HepG2 (cell line): ENCODE results near the gene RBM25. TPM values are rescaled to one million over a fixed set of nuclear protein-coding genes. Genes with fewer than 3 reads are reported as not detected.

Experiments
- ATF2 ChIP-seq: sonication (generic); formaldehyde crosslinking; IDR thresholded peaks from 2 replicates; pipeline ENCODE4 v1.4.0; 2020; ENCODE audit warnings: missing genetic modification reagents
- ATF3 ChIP-seq: sonication (generic); formaldehyde crosslinking; IDR thresholded peaks from 2 replicates; pipeline ENCODE4 v1.4.0; 2020; ENCODE audit warnings: missing genetic modification reagents
- BRD4 ChIP-seq: sonication (generic); formaldehyde crosslinking; IDR thresholded peaks from 2 replicates; pipeline ENCODE4 v1.4.0; 2020; ENCODE audit warnings: missing genetic modification reagents
- GMEB1 ChIP-seq: sonication (generic); formaldehyde crosslinking; IDR thresholded peaks from 2 replicates; pipeline ENCODE4 v1.5.1; 2020; ENCODE audit warnings: missing genetic modification reagents, mild to moderate bottlenecking, borderline replicate concordance
- HHEX ChIP-seq: IDR thresholded peaks from 2 replicates; pipeline ENCODE4 v1.6.1; 2016; ENCODE audit warnings: control low read depth
- IKZF5 ChIP-seq: IDR thresholded peaks from 2 replicates; pipeline ENCODE4 v1.6.1; 2018; ENCODE audit warnings: missing genetic modification reagents, mild to moderate bottlenecking, missing compliant biosample characterization
- JUND ChIP-seq: sonication (generic); formaldehyde crosslinking; IDR thresholded peaks from 2 replicates; pipeline ENCODE4 v1.8.0; 2022; ENCODE audit warnings: mild to moderate bottlenecking, missing genetic modification reagents
- KLF6 ChIP-seq: IDR thresholded peaks from 2 replicates; pipeline ENCODE4 v1.8.0; 2016; ENCODE audit warnings: missing biosample characterization, missing genetic modification reagents
- MTA3 ChIP-seq: sonication (generic); formaldehyde crosslinking; IDR thresholded peaks from 2 replicates; pipeline ENCODE4 v1.4.0; 2020; ENCODE audit warnings: missing genetic modification reagents
- POLR2AphosphoS2 ChIP-seq: IDR thresholded peaks from 2 replicates; pipeline ENCODE4 v1.6.1; 2011; ENCODE audit warnings: low read depth, low read length, improper control_type of control experiment
- RBAK ChIP-seq: sonication (generic); formaldehyde crosslinking; IDR thresholded peaks from 2 replicates; pipeline ENCODE4 v1.5.1; 2020; ENCODE audit warnings: mild to moderate bottlenecking, missing genetic modification reagents
- SIN3A ChIP-seq: IDR thresholded peaks from 2 replicates; pipeline ENCODE4 v1.6.1; 2011; ENCODE audit warnings: low read depth, mild to moderate bottlenecking, control low read depth, low read length, borderline replicate concordance
- SKI ChIP-seq: fragments of 450-650 bp; IDR thresholded peaks from one replicate; pipeline ENCODE4 v1.6.1; 2018; ENCODE audit warnings: mild to moderate bottlenecking; ENCODE audit not compliant: partially characterized antibody
- SMAD9 ChIP-seq: sonication (generic); formaldehyde crosslinking; IDR thresholded peaks from 2 replicates; pipeline ENCODE4 v1.5.1; 2020; ENCODE audit warnings: mild to moderate bottlenecking, missing genetic modification reagents
- SOX6 ChIP-seq, 2 experiments: fragments of 450-650 bp in 1 of 2; sonication (generic) in 1 of 2; formaldehyde crosslinking in 1 of 2; IDR thresholded peaks; 2 replicates each; pipeline versions ENCODE4 v1.4.0 to v1.6.1; 2017 to 2020; ENCODE audit warnings: antibody characterized with exemption in 1 of 2, mild to moderate bottlenecking in 1 of 2, missing genetic modification reagents in 1 of 2
- TCF7 ChIP-seq: sonication (generic); IDR thresholded peaks from 2 replicates; pipeline ENCODE4 v1.6.1; 2016; ENCODE audit warnings: antibody characterized with exemption, low read depth
- ZNF530 ChIP-seq: sonication (generic); formaldehyde crosslinking; IDR thresholded peaks from 2 replicates; pipeline ENCODE4 v1.5.0; 2020; ENCODE audit warnings: low read depth, mild to moderate bottlenecking, missing genetic modification reagents
- ZNF576 ChIP-seq: sonication (generic); formaldehyde crosslinking; IDR thresholded peaks from 2 replicates; pipeline ENCODE4 v1.4.0; 2020; ENCODE audit warnings: mild to moderate bottlenecking, missing genetic modification reagents
- ZNF619 ChIP-seq: sonication (generic); formaldehyde crosslinking; IDR thresholded peaks from 2 replicates; pipeline ENCODE4 v1.4.0; 2020; ENCODE audit warnings: mild to moderate bottlenecking, missing genetic modification reagents
- ZNF777 ChIP-seq: sonication (generic); formaldehyde crosslinking; IDR thresholded peaks from 2 replicates; pipeline ENCODE4 v1.4.0; 2020; ENCODE audit warnings: missing genetic modification reagents
- ZNF816 ChIP-seq: sonication (generic); formaldehyde crosslinking; IDR thresholded peaks from 2 replicates; pipeline ENCODE4 v1.8.0; 2022; ENCODE audit warnings: missing genetic modification reagents, mild to moderate bottlenecking, borderline replicate concordance
- polyA plus RNA-seq, 8 experiments: library from polyadenylated mRNA; depleted of rRNA in 3 of 8; stranded (reverse) in 7 of 8; unstranded in 1 of 8; fragments of >200 nt; fragmentation: Illumina TruSeq in 4 of 8; extraction: Trizol in 4 of 8; gene quantifications; 2 replicates each; pipeline versions ENCODE4 v1.2.1 to v1.2.3, GENCODE V29; 2011 to 2016; ENCODE audit warnings: low read depth in 4 of 8, missing spikeins in 1 of 8, mixed read lengths in 1 of 8; ENCODE audit not compliant: insufficient read depth in 1 of 8
- total RNA-seq, 5 experiments: library from RNA; depleted of rRNA; stranded (reverse); fragments of >200 nt; fragmentation: Illumina TruSeq; extraction: Trizol; gene quantifications; 2 replicates each; pipeline ENCODE4 v1.2.3, GENCODE V29; 2016; ENCODE audit warnings: low read depth in 1 of 5
- TF ChIP-seq, protein P1 (sequence below): sonication (generic); formaldehyde crosslinking; IDR thresholded peaks from 2 replicates; pipeline ENCODE4 v1.4.0; 2020; ENCODE audit warnings: mild to moderate bottlenecking, missing genetic modification reagents
- TF ChIP-seq, protein P2 (sequence below): sonication (generic); formaldehyde crosslinking; IDR thresholded peaks from 2 replicates; pipeline ENCODE4 v1.8.0; 2022; ENCODE audit warnings: missing genetic modification reagents, low read depth, mild to moderate bottlenecking, borderline replicate concordance
- TF ChIP-seq, protein P3 (sequence below): sonication (generic); formaldehyde crosslinking; IDR thresholded peaks from 2 replicates; pipeline ENCODE4 v1.4.0; 2020; ENCODE audit warnings: missing genetic modification reagents

The RBM25 gene
- total and polyA plus RNA-seq, 2 of the 13 experiments (the other 11 are each of a cell fraction or from before 2014, with no cell fraction given): 34.1 to 65.9 TPM

DNA sequence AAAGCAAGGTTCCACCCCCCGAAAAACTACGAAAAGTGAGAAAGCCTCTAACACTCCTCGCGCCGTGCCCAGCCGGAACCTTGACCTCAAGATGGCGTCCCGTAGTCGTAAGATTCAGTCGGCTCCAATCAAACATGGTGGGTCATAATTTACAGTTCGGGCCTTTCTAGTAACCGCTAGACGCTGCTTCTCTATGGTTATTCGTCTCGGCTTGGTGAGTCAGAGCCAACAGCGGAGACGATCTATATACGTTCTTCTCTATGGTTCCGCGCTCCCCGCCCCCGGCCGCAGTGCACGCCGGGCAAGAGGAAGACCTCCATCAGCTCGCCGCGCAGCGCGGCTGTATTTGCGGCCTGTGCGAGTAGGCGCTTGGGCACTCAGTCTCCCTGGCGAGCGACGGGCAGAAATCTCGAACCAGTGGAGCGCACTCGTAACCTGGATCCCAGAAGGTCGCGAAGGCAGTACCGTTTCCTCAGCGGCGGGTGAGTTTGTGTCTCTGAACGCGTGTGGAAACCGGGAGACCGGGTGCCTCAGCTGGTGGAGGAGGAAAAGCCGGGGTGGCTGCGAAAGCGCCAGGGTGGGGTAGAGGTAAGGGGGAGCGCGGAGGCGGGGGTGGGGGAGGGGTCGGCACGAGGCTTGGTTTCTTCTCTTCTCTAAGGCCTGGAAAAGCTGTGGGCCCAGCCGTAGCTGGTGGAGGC is at the start of gene RBM25 (continued):
- TF ChIP-seq GMEB1 (CRISPR knock-in tag): peak; percentile 84
- TF ChIP-seq ZNF619 (CRISPR knock-in tag): peak; percentile 52; the same call in 1 of the 2 replicates
- peak; percentile 83 for TF ChIP-seq ATF3 (CRISPR knock-in tag)
- no peak; the same call in 1 of the 2 replicates for TF ChIP-seq POLR2AphosphoS2
- TF ChIP-seq ZNF777: no peak
- peak; percentile 18; the same call in 1 of the 2 replicates for TF ChIP-seq BRD4 (CRISPR knock-in tag)
- TF ChIP-seq SOX6 (IDR thresholded peaks at IDR 0.05): no peak
- TF ChIP-seq SOX6 (CRISPR knock-in tag; IDR thresholded peaks at IDR 0.05): peak; percentile 65
- peak; percentile 89; the same call in 1 of the 2 replicates for TF ChIP-seq JUND (CRISPR knock-in tag)
- no peak for TF ChIP-seq MTA3
- TF ChIP-seq ZNF816 (CRISPR knock-in tag): no peak
- 0 out of 2 replicates have a peak, but pooled peaks have one; percentile 35 for TF ChIP-seq KLF6 (CRISPR knock-in tag)
- TF ChIP-seq, protein P1, sequence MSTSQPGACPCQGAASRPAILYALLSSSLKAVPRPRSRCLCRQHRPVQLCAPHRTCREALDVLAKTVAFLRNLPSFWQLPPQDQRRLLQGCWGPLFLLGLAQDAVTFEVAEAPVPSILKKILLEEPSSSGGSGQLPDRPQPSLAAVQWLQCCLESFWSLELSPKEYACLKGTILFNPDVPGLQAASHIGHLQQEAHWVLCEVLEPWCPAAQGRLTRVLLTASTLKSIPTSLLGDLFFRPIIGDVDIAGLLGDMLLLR (CRISPR knock-in tag): no peak
- peak; percentile 85; the same call in 1 of the 2 replicates for TF ChIP-seq SIN3A
- TF ChIP-seq SKI: peak; percentile 35
- TF ChIP-seq, protein P2, sequence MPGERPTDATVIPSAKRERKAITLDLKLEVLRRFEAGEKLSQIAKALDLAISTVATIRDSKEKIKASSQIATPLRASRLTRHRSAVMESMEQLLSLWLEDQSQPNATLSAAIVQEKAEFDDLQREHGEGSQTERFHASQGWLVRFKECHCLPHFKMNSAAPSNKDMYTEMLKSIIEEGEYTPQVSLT (CRISPR knock-in tag): no peak
- peak; percentile 80; the same call in 1 of the 2 replicates for TF ChIP-seq IKZF5 (CRISPR knock-in tag)
- TF ChIP-seq ATF2 (CRISPR knock-in tag): peak; percentile 86
- no peak for TF ChIP-seq RBAK (CRISPR knock-in tag)
- TF ChIP-seq ZNF576 (CRISPR knock-in tag): no peak
- no peak for TF ChIP-seq HHEX (CRISPR knock-in tag)
- TF ChIP-seq, protein P3, sequence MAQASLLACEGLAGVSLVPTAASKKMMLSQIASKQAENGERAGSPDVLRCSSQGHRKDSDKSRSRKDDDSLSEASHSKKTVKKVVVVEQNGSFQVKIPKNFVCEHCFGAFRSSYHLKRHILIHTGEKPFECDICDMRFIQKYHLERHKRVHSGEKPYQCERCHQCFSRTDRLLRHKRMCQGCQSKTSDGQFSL: peak; percentile 49; the same call in 1 of the 2 replicates
- TF ChIP-seq ZNF530 (CRISPR knock-in tag): no peak
- 0 out of 2 replicates have a peak, but pooled peaks have one; percentile 36 for TF ChIP-seq SMAD9 (CRISPR knock-in tag)
- TF ChIP-seq TCF7: no peak
